K562 (cell line): ENCODE results near the gene PBXIP1. TPM values are rescaled to one million over a fixed set of nuclear protein-coding genes. Genes with fewer than 3 reads are reported as not detected.

Experiments
- ATAC-seq: fragments of 200-7000 bp; cut with Tn5 transposase; 3 replicates; pipeline ENCODE4 v1.9.1; 2020; ENCODE audit warnings: moderate library complexity
- BruUV-seq: library from RNA; stranded (reverse); fragments of 400-500 nt; replicated peaks from 2 replicates; lab custom pipeline; 2021; lab: Mats Ljungman, UMichigan
- CTCF ChIA-PET: fragments of 300-600 bp; formaldehyde crosslinking; extraction: SDS; loops from one replicate; lab custom pipeline; 2021; ENCODE audit warnings: low intra/inter-chr PET ratio; lab: Yijun Ruan, JAX
- POLR2A ChIA-PET: fragments of 300-600, 350-650 bp; sonication (Branson Sonifier 250); formaldehyde crosslinking; extraction: SDS; loops from one replicate; lab custom pipeline; 2021; ENCODE audit warnings: antibody characterized with exemption, inconsistent platforms; lab: Yijun Ruan, JAX
- DNase-seq, 4 experiments: peaks; one replicate each; pipeline versions ENCODE4 v3.0.0 to v3.0.0-alpha.2; 2011 to 2018; ENCODE audit warnings: low spot score in 3 of 4, mixed read lengths in 3 of 4; ENCODE audit errors: extremely low read depth in 1 of 4
- FAIRE-seq: peaks from 2 replicates; lab custom pipeline; 2011; peaks lifted over from hg19 to GRCh38; lab: Jason Lieb, UNC
- H2AFZ ChIP-seq: 2 replicates; pipeline ENCODE4 v1.6.0; 2011; ENCODE audit warnings: low read depth, low read length, control low read depth, inconsistent platforms
- H3K27ac ChIP-seq: fragments of 200-600 bp; 3 replicates; pipeline ENCODE4 v1.8.0; 2011; ENCODE audit warnings: low read depth, mild to moderate bottlenecking, control low read depth, inconsistent platforms, low read length, moderate library complexity, mixed read lengths; ENCODE audit errors: extremely low read depth
- H3K27me3 ChIP-seq, 2 experiments: fragments of 300-600 bp in 1 of 2; 2 replicates in 1 of 2; 3 replicates in 1 of 2; pipeline versions ENCODE4 v1.6.0 to v1.8.0; 2011; ENCODE audit warnings: inconsistent platforms in 2 of 2, low read length in 2 of 2, mild to moderate bottlenecking in 1 of 2, mixed read lengths in 1 of 2, moderate library complexity in 1 of 2; ENCODE audit not compliant: control insufficient read depth in 2 of 2, insufficient read depth in 2 of 2
- H3K36me3 ChIP-seq: fragments of 300-600 bp; 3 replicates; pipeline ENCODE4 v1.8.0; 2011; ENCODE audit warnings: mild to moderate bottlenecking, low read length, inconsistent platforms; ENCODE audit not compliant: control insufficient read depth, insufficient read depth
- H3K4me1 ChIP-seq, 2 experiments: fragments of 200-600 bp in 1 of 2; replicated peaks in 1 of 2; 2 replicates in 1 of 2; 3 replicates in 1 of 2; pipeline versions ENCODE4 v1.5.1 to v1.8.0; 2011; ENCODE audit warnings: inconsistent platforms in 2 of 2, low read length in 2 of 2, mild to moderate bottlenecking in 1 of 2, mixed read lengths in 1 of 2, moderate library complexity in 1 of 2; ENCODE audit not compliant: control insufficient read depth in 2 of 2, insufficient read depth in 2 of 2
- H3K4me2 ChIP-seq: 2 replicates; pipeline ENCODE4 v1.6.1; 2011; ENCODE audit warnings: low read length, control low read depth, inconsistent platforms, mixed read lengths; ENCODE audit not compliant: insufficient read depth
- H3K4me3 ChIP-seq: fragments of 200-600 bp; sonication (generic), shearing (Covaris generic); 2 replicates; pipeline ENCODE4 v1.5.1; 2016; ENCODE audit warnings: control low read depth, inconsistent platforms
- H3K79me2 ChIP-seq: fragments of 200-600 bp; 3 replicates; pipeline ENCODE4 v1.8.0; 2011; ENCODE audit warnings: low read length, inconsistent platforms; ENCODE audit not compliant: control insufficient read depth, insufficient read depth
- H3K9ac ChIP-seq, 2 experiments: 2 replicates each; pipeline versions ENCODE4 v1.6.0 to v1.6.1; 2011; ENCODE audit warnings: low read depth in 2 of 2, low read length in 2 of 2, control low read depth in 1 of 2, inconsistent platforms in 1 of 2, mild to moderate bottlenecking in 1 of 2, mixed read lengths in 1 of 2; ENCODE audit not compliant: insufficient read depth in 1 of 2
- H3K9me1 ChIP-seq: one replicate; pipeline ENCODE4 v1.6.0; 2011; ENCODE audit warnings: inconsistent platforms, mild to moderate bottlenecking, low read length, moderate library complexity; ENCODE audit not compliant: control insufficient read depth, insufficient read depth
- H3K9me3 ChIP-seq: replicated peaks from 2 replicates; pipeline ENCODE4 v1.5.1; 2011; ENCODE audit warnings: low read depth, low read length, inconsistent platforms; ENCODE audit not compliant: control insufficient read depth, insufficient read depth
- H4K20me1 ChIP-seq: replicated peaks from 2 replicates; pipeline ENCODE4 v1.6.1; 2011; ENCODE audit warnings: low read length, inconsistent platforms, mixed read lengths; ENCODE audit not compliant: control insufficient read depth, insufficient read depth
- CBFA2T2 ChIP-seq: fragments of 450-650 bp; conservative IDR thresholded peaks from 2 replicates; pipeline ENCODE4 v1.6.1; 2017; ENCODE audit warnings: mild to moderate bottlenecking
- CEBPG ChIP-seq, 3 experiments: fragments of 200-800 bp in 1 of 3; sonication (Bioruptor generic) in 1 of 3; sonication (generic) in 1 of 3; formaldehyde crosslinking in 1 of 3; IDR thresholded peaks in 2 of 3; conservative IDR thresholded peaks in 1 of 3; 2 replicates each; pipeline versions ENCODE4 v1.6.1 to v1.8.0; 2016 to 2022; ENCODE audit warnings: missing compliant biosample characterization in 2 of 3, missing genetic modification characterization in 2 of 3, mild to moderate bottlenecking in 1 of 3, missing genetic modification reagents in 1 of 3
- FOXK2 ChIP-seq, 2 experiments: fragments of 450-650 bp; IDR thresholded peaks in 1 of 2; conservative IDR thresholded peaks in 1 of 2; 2 replicates each; pipeline ENCODE4 v1.6.1; 2016; ENCODE audit warnings: low read depth in 2 of 2, mild to moderate bottlenecking in 1 of 2
- GABPB1 ChIP-seq: sonication (generic); formaldehyde crosslinking; IDR thresholded peaks from 2 replicates; pipeline ENCODE4 v1.8.0; 2022; ENCODE audit warnings: mild to moderate bottlenecking, missing genetic modification reagents
- NCOA1 ChIP-seq: fragments of 450-650 bp; IDR thresholded peaks from 2 replicates; pipeline ENCODE4 v1.6.1; 2016; ENCODE audit warnings: low read depth
- NR2C1 ChIP-seq, 2 experiments: fragments of 450-650 bp; IDR thresholded peaks; 2 replicates each; pipeline ENCODE4 v1.6.1; 2017; ENCODE audit warnings: mild to moderate bottlenecking in 2 of 2, antibody characterized with exemption in 1 of 2, inconsistent platforms in 1 of 2, missing compliant biosample characterization in 1 of 2, missing genetic modification characterization in 1 of 2
- SMARCA5 ChIP-seq: fragments of 450-650 bp; IDR thresholded peaks from 2 replicates; pipeline ENCODE4 v1.6.1; 2016
- SRSF9 ChIP-seq: fragments of 200-400 bp; formaldehyde crosslinking; IDR thresholded peaks from 2 replicates; pipeline ENCODE4 v1.6.1; 2017; ENCODE audit warnings: low read depth, low read length, borderline replicate concordance
- STAT5A ChIP-seq: IDR thresholded peaks from 2 replicates; pipeline ENCODE4 v1.6.1; 2012; ENCODE audit warnings: low read length, inconsistent platforms, borderline replicate concordance
- TAF7 ChIP-seq: fragments of 450-650 bp; IDR thresholded peaks from 2 replicates; pipeline ENCODE4 v1.6.1; 2016; ENCODE audit warnings: missing genetic modification characterization, missing compliant biosample characterization
- U2AF2 ChIP-seq: fragments of 200-400 bp; formaldehyde crosslinking; optimal IDR thresholded peaks from 2 replicates; pipeline ENCODE3; 2017; ENCODE audit warnings: low read depth, mild to moderate bottlenecking, low read length
- ZNF134 ChIP-seq: fragments of 250-450 bp; sonication (Bioruptor Pico); conservative IDR thresholded peaks from 2 replicates; pipeline ENCODE4 v1.4.0; 2020
- ZNF197 ChIP-seq: fragments of 200-800 bp; sonication (Bioruptor generic); IDR thresholded peaks from 2 replicates; pipeline ENCODE4 v1.6.1; 2016; ENCODE audit warnings: low read depth, missing genetic modification characterization, missing compliant biosample characterization
- ZNF41 ChIP-seq: fragments of 250-450 bp; sonication (Bioruptor Pico); conservative IDR thresholded peaks from 2 replicates; pipeline ENCODE4 v1.4.0; 2020; ENCODE audit warnings: mild to moderate bottlenecking
- ZNF668 ChIP-seq: fragments of 250-450 bp; sonication (Bioruptor Pico); IDR thresholded peaks from 2 replicates; pipeline ENCODE4 v1.8.0; 2022; ENCODE audit warnings: mild to moderate bottlenecking, inconsistent platforms
- WGBS: fragments of 100-300 bp; shearing (Covaris generic); methylation state at CpG from one replicate; pipeline ENCODE4 v1.1.6; 2016; ENCODE audit warnings: low coverage, mixed read lengths; ENCODE audit not compliant: insufficient coverage; ENCODE audit errors: missing lambda C conversion rate; 5-methylcytosine and 5-hydroxymethylcytosine counted together
- in situ Hi-C: fragments of 300-500 bp; cut with MboI; formaldehyde crosslinking; loops from 4 replicates; pipeline ENCODE4 v1.15.0; 2018; ENCODE audit warnings: inconsistent platforms, mixed read lengths
- intact Hi-C: fragments of 100-400 bp; cut with micrococcal nuclease; formaldehyde crosslinking; loops from 2 replicates; pipeline ENCODE4 v1.14.2; 2022
- polyA plus RNA-seq, 8 experiments: library from polyadenylated mRNA; depleted of rRNA in 4 of 8; stranded (reverse) in 5 of 8; unstranded in 3 of 8; fragments of >200 nt; fragmentation: Nextera tagmentation in 2 of 8; fragmentation: Illumina TruSeq in 1 of 8; extraction: Ambion mirVana in 2 of 8; extraction: Trizol in 1 of 8; gene quantifications; 2 replicates each; pipeline versions ENCODE4 v1.2.1 to v1.2.3, GENCODE V29; 2011 to 2014; ENCODE audit warnings: inconsistent platforms in 1 of 8, missing spikeins in 1 of 8
- total RNA-seq, 7 experiments: library from RNA; depleted of rRNA in 6 of 7; stranded (reverse); fragments of >200 nt in 6 of 7; fragmentation: Illumina TruSeq in 2 of 7; extraction: Trizol in 2 of 7; gene quantifications; 2 replicates each; pipeline versions ENCODE4 v1.2.1 to v1.2.3, GENCODE V29; 2011 to 2021; ENCODE audit warnings: low replicate concordance in 1 of 7
- TF ChIP-seq, protein P1 (sequence below): conservative IDR thresholded peaks from 2 replicates; pipeline ENCODE4 v1.6.1; 2011; ENCODE audit warnings: low read depth, mild to moderate bottlenecking, low read length; ENCODE audit not compliant: control insufficient read depth
- TF ChIP-seq, protein P2 (sequence below), 2 experiments: fragments of 250-450 bp in 1 of 2; fragments of 450-650 bp in 1 of 2; sonication (Bioruptor Pico) in 1 of 2; IDR thresholded peaks; 2 replicates each; pipeline versions ENCODE4 v1.6.1 to v1.8.0; 2016 to 2021; ENCODE audit warnings: mild to moderate bottlenecking in 2 of 2, moderate library complexity in 2 of 2, missing compliant biosample characterization in 1 of 2, missing genetic modification characterization in 1 of 2
- TF ChIP-seq, protein P3 (sequence below), 2 experiments: fragments of 450-650 bp in 1 of 2; sonication (generic) in 1 of 2; formaldehyde crosslinking; conservative IDR thresholded peaks; 2 replicates each; pipeline versions ENCODE4 v1.4.0 to v1.8.1; 2020 to 2022; ENCODE audit warnings: mild to moderate bottlenecking in 1 of 2, missing genetic modification reagents in 1 of 2

Gene PBXIP1
- total and polyA plus RNA-seq, 9 of the 15 experiments (the other 6 are each of a cell fraction or from before 2014, with no cell fraction given) = 0.13 to 8.3 (median 5.8) TPM

- TF ChIP-seq, protein P1, sequence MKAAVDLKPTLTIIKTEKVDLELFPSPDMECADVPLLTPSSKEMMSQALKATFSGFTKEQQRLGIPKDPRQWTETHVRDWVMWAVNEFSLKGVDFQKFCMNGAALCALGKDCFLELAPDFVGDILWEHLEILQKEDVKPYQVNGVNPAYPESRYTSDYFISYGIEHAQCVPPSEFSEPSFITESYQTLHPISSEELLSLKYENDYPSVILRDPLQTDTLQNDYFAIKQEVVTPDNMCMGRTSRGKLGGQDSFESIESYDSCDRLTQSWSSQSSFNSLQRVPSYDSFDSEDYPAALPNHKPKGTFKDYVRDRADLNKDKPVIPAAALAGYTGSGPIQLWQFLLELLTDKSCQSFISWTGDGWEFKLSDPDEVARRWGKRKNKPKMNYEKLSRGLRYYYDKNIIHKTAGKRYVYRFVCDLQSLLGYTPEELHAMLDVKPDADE = no peak
- TF ChIP-seq CEBPG (CRISPR knock-in tag; IDR thresholded peaks at IDR 0.05) (no peak), CEBPG (tag; conservative IDR thresholded peaks at IDR 0.05 in 1 of 2, IDR thresholded peaks at IDR 0.05 in 1 of 2) (no peak)
These were observed 29.7 kb downstream of the PBXIP1 start (continued) for GRCh38 chr1:154926201-154926600.

DNA sequence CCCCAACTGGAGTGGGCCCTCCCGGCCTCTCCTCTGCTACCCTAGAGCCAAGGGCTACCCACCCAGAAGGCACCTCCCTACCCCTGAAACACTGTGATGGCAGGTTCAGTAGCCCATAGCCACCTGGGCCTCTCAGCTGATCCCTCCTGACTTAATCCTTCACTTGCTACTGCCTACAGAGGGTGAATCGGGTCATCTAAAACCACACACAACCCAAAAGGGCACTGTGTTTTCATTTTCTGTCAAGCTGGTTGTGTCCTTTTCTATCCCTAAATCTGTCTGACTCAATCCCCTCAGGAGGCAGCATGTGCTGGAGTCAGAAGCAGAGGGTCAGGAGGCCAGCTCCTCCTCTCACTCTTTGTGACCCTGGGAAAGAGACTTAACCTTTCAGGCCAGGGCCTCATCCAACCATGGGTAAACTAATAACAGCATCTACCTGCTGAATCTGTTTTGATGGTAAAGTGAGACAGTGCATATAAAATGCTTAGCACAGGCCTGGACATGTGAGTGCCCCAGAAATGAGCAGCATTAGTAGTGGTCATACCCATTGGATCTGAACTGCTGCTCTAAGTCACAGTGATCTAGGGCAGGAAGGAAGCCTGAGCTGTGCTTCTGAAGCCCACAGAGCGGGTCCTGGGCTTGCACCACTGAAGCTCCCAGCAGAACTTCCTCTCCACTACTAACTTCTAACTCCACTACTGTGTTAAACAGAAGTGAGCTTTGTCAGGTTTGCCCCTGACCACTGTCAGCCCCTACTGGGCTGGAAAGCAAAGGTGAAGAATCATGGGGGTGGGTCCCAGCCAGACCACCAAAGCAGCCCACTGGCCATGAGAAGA lies 30.3 kb downstream of the PBXIP1 start:
- ATAC-seq (no peak), DNase-seq (no peak), FAIRE-seq (no peak)
- Histone ChIP-seq H3K27me3 (no peaks in the 10 kb centered on the region), H2AFZ (no peak overlapping the region), H3K79me2 (no peaks in the 10 kb centered on the region), H3K4me3 (no peak overlapping the region), H3K36me3 (peaks cover 4% of the 10 kb centered on the region; the same call in 2 of the 3 replicates), H4K20me1 (no peaks in the 10 kb centered on the region), H3K27ac (no peak overlapping the region), H3K4me1 (peaks cover 7 to 12% of the 10 kb centered on the region in 2 experiments; a peak in 4 of 5 replicates), H3K4me2 (no peak overlapping the region), H3K9me3 (no peaks in the 10 kb centered on the region), H3K9me1 (peaks cover 3% of the 10 kb centered on the region), H3K9ac (0 out of 4 replicates have a peak overlapping the region, but pooled peaks of 1 of the 2 experiments have one; percentile 2)
- in situ Hi-C loops = no loop called here
- intact Hi-C loops = no loop called here
- WGBS = 94% methylated on average over 3 of the region's 3 CpGs
- CTCF ChIA-PET = no interaction called here
- no TSS peak for BruUV-seq
- POLR2A ChIA-PET = interaction anchor here (1.0 to 1.3 kb wide), 2 partner anchors 9 to 11 kb away, joined by 4 to 5 read pairs; partner anchors contain the start of gene PMVK
- no peak for TF ChIP-seq ZNF197 (CRISPR knock-in tag)
- TF ChIP-seq, protein P2, sequence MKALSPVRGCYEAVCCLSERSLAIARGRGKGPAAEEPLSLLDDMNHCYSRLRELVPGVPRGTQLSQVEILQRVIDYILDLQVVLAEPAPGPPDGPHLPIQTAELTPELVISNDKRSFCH (CRISPR knock-in tag; IDR thresholded peaks at IDR 0.05) = no peak
- TF ChIP-seq, protein P2 (tag; IDR thresholded peaks at IDR 0.05) = no peak
- TF ChIP-seq CBFA2T2 = no peak
- TF ChIP-seq FOXK2 (conservative IDR thresholded peaks at IDR 0.05 in 1 of 2, IDR thresholded peaks at IDR 0.05 in 1 of 2; ENCODE audit: low read depth in 2 of 2) = no peak
- no peak for TF ChIP-seq ZNF41 (CRISPR knock-in tag)
- no peak for TF ChIP-seq ZNF134 (CRISPR knock-in tag)
- TF ChIP-seq, protein P3, sequence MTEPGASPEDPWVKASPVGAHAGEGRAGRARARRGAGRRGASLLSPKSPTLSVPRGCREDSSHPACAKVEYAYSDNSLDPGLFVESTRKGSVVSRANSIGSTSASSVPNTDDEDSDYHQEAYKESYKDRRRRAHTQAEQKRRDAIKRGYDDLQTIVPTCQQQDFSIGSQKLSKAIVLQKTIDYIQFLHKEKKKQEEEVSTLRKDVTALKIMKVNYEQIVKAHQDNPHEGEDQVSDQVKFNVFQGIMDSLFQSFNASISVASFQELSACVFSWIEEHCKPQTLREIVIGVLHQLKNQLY (CRISPR knock-in tag; conservative IDR thresholded peaks at IDR 0.05) = no peak
- TF ChIP-seq U2AF2 = no peak
- TF ChIP-seq ZNF668 (CRISPR knock-in tag) = no peak
- no peak for TF ChIP-seq GABPB1 (CRISPR knock-in tag)
- TF ChIP-seq NR2C1 (IDR thresholded peaks at IDR 0.05) = no peak
- no peak for TF ChIP-seq NR2C1 (tag; IDR thresholded peaks at IDR 0.05)
- no peak for TF ChIP-seq STAT5A
- TF ChIP-seq NCOA1 = no peak
- TF ChIP-seq SMARCA5 = no peak
- no peak for TF ChIP-seq SRSF9
- no peak for TF ChIP-seq TAF7 (tag)
